GM19372 (cell line): ENCODE measurements around the gene UVSSA.
"Not testable (repeated sequence)": the region's sequence is repeated elsewhere in the genome, so short reads cannot be mapped to it uniquely, and the experiment has no call there.

Source experiments
- ATAC-seq: cut with Tn5 transposase; IDR thresholded peaks from one replicate; pipeline ENCODE4 v1.9.1; 2021; ENCODE audit warnings: mild to moderate bottlenecking, low read depth, moderate library complexity; ENCODE audit not compliant: unreplicated experiment

The UVSSA gene

DNA sequence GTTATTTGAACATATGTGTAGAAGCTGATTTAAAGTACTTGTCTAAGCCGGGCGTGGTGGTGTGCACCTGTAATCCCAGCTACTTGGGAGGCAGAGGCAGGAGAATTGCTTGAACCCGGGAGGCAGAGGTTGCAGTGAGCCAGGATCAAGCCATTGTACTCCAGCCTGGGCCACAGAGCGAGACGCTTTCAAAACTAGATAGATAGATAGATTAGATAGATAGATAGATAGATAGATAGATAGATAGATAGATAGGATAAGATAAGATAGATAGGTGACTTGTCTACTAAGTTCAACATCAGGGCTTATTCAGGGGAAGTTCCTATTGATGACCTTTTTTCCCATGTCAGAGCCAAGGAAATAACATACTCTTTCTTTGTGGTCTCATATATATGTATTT is 46.4 kb downstream of the UVSSA start:
- not testable (repeated sequence) for ATAC-seq

DNA sequence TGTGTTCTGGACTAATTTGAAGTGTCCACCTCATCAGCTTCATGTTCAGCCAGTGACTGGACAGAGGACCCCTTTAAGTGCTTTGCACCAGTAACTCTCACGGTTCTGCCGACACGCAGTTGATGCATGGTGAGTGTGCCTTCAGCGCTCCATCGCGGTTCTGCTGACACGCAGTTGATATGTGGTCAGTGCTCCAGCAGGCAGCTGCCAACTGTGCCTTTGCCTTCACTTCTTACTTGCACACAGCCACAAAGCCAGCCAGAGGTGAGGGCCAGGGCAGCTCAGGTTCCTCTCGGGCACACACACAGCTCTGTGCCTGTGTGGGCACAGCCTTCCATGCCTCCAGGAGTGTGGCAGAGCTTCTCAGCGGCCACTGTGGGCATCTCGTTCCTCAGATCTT is 46.9 kb downstream of the UVSSA start:
- no peak for ATAC-seq

DNA sequence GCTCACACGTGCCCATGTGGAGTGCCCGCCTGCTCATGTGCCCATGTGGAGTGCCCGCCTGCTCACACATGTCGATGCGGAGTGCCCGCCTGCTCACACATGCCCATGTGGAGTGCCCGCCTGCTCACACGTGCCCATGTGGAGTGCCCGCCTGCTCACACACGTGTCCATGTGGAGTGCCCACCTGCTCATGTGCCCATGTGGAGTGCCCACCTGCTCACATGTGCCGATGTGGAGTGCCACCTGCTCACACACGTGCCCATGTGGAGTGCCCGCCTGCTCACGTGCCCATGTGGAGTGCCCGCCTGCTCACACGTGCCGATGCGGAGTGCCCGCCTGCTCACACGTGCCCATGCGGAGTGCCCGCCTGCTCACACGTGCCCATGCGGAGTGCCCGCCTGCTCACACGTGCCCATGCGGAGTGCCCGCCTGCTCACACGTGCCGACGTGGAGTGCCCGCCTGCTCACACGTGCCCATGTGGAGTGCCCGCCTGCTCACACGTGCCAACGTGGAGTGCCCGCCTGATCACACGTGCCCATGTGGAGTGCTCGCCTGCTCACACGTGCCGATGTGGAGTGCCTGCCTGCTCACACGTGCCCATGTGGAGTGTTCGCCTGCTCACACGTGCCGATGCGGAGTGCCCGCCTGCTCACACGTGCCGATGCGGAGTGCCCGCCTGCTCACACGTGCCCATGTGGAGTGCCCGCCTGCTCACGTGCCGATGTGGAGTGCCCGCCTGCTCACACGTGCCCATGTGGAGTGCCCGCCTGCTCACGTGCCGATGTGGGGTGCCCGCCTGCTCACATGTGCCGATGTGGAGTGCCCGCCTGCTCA is 47.8 kb downstream of the UVSSA start:
- ATAC-seq, result not testable (repeated sequence)

DNA sequence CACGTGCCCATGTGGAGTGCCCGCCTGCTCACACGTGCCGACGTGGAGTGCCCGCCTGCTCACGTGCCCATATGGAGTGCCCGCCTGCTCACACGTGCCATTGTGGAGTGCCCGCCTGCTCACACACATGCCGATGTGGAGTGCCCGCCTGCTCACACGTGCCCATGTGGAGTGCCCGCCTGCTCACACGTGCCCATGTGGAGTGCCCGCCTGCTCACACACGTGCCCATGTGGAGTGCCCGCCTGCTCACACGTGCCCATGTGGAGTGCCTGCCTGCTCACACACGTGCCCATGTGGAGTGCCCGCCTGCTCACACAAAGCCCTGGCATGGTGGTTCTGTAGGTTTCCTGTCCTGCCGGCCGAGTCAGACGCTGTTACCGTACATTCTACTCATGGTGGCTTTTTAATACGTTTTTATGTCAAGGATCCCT is 48.4 kb downstream of the UVSSA start:
- not testable (repeated sequence) for ATAC-seq

DNA sequence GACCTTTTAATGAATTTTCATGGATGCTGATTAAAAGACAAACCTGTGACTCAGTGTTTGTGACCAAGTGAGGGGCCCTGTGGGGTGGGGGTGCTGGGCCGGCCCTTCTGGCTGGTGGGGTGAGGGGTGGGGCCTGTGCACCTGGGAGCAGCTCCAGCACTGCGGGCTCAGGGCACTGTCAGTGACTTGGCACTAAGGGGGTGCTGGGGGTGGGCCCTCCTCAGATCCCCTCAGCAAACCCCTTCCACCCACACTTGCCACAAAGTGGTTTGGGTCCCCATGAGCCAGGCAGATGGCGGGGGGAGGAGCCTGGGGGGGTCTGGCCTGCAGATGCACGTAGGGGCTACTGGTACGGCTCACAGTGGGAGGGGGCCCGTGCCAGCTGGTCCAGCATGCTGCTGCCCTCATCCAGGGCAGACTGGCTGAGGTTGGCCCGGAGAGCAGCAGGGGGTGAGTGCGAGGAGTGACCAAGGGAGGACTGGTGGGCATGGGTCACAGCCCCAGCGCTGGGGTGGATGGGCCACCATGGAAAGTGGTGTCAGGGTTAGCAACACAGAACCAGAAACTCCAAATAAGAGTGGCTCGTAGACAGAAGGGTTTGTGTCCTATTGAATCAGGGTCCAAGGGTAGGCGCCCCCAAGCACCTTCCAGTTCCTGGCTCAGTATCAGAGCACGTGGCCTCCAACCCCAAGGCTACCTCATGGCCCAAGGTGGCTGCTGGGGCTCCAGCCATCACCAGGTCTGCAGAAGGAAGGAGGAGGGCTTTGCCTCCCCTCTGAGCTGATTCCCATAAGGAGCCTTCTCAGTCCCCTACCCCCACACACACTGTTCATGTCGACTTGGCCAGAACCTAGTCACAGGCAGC is 49.2 kb downstream of the UVSSA start:
- no peak for ATAC-seq

DNA sequence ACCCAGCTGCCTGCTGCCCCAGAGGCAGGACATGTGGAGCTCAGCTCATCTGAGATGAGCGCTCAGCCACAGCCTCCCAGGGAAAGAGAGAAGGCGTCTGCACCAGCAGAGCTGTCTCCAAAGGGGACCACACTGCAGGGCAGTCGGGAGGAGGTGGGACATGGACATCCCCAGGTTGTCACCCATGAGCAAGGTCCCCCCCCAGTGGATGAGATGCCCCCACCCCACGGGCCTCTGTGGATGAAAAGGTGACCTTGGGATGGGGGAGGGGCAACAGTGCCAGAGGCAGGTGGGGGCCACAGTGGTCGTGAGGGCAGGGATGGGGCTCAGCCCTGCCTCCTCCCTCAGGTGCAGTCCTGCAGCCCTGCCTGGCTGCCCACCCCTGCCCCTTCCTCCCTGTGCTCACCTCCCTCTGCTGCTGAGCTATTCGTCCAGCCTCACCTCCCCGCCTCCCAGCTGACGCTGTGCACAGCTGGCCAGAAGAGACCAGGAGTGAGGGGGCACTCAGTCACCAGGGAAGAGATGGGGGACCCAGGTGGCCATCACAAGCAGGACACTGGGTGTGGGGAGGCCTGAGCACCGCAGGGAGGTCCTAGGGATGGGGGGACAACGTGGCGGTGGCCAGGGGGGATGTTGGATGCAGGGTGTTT is 49.9 kb downstream of the UVSSA start:
- no peak for ATAC-seq

DNA sequence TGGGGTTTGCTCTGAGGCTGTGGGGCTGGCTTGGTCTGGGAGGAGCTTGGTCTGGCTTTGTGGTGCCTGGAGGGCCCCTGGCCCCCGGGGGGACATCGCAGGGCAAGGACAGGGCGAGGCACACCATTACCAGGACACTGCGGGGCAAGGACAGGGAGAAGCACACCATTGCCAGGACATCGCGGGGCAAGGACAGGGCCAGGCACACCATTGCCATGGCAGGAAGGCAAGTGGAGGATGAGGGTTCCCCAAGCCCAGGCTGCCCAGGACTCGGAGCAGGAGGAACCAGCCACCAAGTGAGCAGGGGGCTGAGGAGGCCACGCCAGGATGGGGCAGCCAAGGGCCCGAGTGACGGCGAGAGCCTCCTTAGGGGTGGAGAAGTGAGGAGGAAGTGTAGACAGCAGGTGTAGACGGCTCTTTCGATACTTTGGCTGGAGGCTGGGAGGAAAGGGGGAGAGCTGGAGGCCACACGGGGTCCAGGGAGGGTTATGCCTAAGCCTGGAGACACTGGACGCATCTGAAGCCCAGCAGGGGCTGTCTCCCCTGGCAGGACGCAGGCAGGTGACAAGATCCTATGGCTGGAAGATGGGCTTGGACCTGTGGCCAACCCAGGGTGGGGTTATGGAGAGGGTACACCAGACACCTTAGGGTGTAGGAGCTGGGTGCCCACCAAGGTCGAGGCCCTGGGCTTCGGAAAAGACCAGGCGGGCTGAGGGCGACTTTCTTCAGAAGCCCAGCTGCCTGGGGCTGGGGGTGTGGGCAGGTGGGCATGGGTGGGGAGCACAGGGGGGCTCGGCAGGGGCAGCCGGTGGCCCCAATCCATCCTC is 51.9 kb downstream of the UVSSA start:
- no peak for ATAC-seq

DNA sequence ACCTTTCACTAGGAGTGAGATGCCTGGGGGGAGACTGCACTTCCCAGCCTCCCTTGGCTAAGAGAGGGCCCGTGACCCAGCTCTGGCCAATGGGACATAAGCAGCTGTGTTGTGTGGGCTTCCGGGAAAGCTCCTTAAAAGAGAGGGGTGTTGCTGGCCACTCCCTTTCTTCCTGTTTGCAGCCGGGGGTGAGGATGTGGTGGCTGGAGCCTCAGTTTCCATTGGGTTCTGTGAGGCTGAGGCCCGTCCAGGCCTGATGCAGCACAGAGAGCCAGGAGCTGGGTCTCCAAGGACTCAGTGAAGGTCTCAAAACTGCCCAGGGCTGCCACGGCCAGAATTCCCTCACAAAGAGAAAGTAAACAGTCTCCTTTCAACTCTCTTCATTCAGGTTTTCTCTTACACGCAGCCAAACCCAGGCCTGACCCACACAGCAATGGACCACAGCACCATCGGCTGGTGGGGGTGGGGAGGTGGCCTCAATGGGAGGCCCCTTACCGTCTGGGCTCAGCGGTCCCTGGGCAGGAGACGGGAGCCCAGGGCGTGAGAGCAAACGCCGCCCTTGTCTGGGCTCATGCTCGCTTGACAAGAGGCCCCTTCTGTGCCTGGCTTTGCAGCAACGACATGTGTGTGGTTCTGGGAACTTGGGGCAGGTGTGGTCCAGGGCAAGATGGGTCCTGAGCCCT is 52.6 kb downstream of the UVSSA start:
- no peak for ATAC-seq

DNA sequence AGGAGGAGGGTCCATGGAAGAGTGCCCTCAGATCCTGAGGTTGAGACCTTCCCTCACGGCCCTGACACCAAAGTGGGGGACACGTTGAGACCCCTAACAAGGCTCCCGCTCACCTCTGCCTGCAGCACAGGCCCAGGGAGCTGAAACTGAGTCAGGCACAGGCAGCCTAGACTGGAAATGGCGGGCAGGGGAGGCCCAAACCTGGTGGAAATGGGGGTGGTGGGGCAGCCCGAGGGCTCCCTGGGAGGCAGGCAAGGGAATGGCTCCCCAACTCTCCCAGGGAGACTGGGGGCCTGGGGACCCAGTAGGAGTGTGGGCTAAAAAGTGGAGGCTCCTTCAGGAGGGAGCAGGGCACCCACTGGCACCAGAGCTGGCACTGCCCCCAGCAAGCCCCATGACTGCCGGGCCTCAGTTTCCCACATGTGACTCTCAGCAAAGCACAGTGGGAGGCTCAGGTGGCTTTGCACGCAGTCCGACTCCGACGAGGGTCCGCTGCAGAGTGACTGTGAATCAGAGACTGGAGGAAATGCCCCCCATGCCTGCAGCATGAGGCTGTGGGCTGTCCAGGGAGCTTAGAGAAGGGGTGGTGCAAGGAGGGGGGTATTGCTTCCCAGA is 53.3 kb downstream of the UVSSA start:
- ATAC-seq, result no peak

DNA sequence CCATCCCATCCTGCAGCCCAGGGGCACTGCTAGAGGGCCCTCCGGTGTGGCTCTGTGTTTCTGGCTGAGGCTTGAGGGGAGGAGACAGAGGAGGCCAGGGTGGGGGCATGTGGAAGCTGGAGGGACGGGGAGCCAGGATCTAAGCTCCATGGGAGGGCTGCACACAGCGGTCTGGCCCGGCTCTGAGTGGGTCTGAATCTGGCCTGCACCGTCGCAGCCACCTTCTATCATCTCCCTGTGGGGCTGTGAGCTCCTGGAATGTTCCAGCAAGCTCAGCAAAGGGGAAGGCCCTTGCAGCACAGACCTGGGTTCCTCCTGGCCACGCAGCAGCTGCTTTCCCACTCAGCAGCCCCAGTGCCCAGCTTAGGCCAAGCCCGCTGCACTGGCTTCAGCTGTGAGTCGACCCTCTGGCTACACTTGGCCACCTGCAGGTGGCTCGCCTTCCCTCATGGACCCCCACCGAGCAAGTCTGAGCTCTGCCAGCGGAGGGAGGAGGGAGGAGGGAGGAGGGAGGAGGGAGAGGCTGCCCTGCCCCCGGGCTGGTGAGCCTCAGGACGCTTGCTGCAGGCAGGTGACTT is 53.9 kb downstream of the UVSSA start:
- no peak for ATAC-seq

DNA sequence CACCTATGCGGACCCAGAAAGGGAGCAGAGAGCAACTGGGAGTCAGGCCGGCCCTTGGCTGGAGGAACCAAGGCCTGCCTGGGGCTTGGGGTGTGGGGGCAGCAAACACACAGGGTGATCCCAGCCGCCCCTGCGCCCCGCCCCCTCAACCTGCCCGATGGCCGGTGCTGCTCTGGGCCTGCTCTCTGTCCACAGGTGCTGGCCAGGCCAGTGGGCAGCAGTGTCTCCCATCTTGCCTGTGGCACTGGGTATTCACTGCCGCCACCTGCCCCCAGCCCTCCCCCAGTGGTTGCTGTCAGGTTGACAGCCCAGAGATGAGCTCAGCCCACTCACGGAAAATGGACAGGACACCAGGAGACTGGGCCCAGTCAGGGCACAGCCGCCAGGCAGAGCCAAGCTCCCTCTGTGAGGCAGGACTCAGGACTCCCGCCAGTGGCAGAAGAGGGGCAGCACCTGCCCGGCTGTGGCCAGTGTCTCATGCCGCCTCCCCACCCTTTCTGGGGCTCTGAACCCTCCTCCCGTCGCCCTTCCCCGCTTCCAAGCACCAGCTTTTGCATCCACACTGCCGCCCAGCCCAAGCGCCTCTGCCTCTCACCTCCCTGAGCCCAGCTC is 54.5 kb downstream of the UVSSA start:
- no peak for ATAC-seq

DNA sequence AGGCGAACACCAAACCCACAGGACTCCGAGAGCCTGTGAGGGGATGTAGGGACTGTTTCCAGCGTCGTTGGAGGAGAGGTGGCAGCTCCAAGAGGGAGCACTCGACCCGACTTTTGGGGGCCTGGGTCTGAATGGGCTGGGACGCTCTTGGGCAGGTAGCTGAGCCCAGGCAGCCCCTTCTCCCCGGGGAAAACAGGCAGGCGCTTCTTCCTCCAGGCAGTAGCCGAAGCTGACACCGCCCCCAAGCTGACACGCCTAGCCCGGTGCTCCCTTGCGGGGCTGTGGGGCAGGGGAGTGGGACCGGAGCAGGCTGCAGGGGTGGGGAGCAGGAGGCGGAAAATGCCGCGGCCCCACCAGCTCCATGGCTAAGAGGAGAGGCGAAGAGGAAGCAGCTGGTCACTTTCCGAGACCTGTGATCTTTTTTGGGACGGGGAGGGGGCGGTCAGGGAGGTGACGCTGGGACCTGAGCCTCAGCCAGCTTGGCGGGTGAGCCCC is 55.1 kb downstream of the UVSSA start:
- no peak for ATAC-seq

DNA sequence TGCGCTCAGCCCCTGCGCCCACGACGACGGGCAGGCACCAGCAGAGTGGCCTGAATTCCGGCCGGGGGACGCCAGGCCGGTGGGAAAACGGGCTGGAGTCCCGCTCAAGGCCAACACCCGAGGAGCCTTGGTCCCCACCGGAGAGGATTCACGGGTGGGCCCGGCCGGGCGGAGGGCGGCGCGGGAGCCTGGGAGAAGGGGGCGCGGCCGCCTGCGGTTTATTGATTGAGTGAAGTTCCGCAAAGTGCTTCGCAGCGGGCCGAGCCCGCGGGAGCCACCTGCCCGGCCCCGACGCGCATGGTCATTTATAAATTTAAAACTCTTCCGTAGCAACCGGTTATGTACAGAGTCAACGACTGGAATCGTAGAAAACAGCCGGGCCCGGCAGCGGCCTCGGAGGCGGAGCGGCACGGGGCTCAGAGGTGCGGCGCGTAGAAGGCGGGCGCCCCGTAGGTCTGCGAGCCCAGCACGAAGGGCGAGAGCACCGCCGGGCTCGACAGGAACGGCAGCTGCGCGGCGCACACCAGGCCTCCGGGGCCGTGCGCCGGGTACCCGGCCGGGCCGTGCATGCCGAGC is 55.6 kb downstream of the UVSSA start:
- ATAC-seq, result no peak

DNA sequence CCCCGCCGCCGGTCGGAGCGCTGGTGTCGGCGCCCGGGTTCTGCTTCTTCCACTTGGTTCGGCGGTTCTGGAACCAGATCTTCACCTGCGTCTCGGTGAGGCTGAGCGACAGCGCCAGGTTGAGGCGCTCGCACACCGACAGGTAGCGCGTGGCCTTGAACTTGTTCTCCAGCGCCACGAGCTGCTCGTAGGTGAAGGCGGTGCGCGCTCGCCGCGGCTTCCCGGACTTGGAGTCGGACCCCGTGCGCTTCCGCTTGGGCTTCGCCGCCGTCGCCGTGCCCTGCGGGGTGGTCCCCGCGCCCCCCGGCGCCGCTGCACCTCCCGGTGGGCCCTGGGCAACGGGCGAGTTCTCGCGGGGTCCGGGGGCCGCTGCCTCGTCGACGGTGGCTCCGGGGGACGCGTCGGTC is 56.2 kb downstream of the UVSSA start:
- no peak for ATAC-seq

DNA sequence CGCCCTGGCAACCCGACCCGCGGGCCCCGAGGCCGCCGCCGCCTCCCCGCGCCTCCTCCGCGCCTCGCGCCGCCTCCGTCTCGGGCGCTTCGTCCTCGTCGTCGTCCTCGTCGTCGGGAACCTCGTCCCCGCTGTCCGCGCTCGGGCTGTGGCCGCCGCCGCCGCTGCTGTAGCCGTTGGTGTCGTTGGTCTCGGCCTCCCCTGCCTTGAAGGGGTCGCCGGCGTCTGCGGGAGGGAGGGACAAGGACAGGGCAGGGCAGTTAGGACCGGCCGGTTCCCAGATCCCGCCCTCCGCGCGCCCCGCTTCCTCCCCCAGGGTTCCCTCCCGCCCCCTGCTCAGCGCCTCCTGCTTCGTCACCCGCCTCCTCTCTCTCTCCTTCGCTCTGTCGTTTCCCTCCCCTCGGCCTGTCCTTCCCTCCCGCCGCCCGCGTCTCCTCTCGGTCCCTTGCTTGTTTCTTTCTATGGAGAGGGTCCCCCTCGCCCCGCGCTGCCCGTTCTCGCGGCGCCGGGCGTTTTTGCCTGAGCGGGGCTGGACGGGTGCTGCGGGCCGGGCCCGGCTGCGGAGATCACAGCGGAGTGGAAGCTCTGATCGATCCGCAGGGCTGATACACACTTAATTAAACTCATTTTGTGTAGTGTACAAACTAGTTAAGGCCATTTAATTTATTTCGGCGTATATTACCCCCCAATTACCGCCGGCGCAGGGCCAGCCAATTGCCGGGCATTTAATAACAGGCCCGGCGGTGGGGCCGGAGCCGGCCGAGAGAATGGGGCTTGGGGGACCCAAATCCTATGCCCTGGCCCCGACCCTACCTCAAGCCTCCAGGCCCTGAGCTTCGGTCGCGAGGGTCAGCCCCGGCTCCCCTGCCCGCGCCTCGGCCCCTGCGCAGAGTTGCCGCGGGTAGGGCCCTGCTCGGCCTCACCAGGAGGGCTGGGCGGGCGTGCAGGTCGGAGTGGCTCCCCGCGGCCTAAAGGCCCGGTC is 56.9 kb downstream of the UVSSA start:
- ATAC-seq, result no peak

DNA sequence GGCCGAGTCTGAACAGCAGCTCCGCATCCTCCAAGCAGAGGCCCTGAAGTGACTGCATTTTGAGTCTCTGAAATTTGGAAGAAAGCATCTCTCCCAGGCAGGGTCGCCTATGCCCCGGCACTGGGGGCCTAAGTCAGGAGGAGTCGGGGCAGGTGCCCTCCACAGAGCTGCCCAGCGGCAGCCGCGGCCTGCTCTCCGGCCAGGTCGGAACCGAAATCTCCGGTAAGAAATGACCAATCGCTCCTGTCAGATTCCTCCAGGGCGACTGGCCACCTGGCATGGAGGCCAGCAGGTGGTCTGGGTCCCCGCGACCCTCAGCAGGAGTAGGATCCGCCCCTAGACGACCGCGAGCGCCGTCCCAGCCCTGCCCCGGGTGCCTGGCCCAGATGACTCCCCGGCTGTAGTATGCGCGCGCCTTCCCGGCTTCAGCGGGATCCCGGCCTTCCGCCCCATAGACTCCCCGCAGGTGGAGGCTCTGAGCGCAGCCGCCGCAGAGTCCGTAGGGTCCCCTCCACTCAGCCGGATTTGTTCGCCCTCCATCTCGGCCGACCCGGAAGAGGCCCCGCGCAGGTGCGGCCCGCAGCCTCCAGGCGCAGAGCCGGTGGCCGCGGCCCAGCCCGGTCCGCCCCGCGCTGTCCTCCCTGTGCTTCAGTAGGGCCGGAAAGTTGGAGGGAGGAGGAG is 57.7 kb downstream of the UVSSA start:
- ATAC-seq, result no peak
